GM21786 (cell line): ENCODE measurements around the gene PTPRN2.
"Not testable (repeated sequence)": the region's sequence is repeated elsewhere in the genome, so short reads cannot be mapped to it uniquely, and the experiment has no call there.

Experiments
- ATAC-seq: cut with Tn5 transposase; IDR thresholded peaks from one replicate; pipeline ENCODE4 v1.9.1; 2021; ENCODE audit not compliant: unreplicated experiment

The PTPRN2 gene

GRCh38 chr7:158587162-158588084 lies at the start of gene PTPRN2:
Gene PTPRN2, minus strand, starts transcription at chr7:158587823.
- ATAC-seq: peak; percentile 70

- peak; percentile 86 for ATAC-seq
Measured at GRCh38 chr7:158633055-158633956, 45.7 kb upstream of the PTPRN2 start.

- ATAC-seq: no peak
Measured at GRCh38 chr7:158631574-158632195, 44.1 kb upstream of the PTPRN2 start.

- not testable (repeated sequence) for ATAC-seq
Measured at GRCh38 chr7:158626289-158626688, 38.7 kb upstream of the PTPRN2 start.

- ATAC-seq: no peak
Measured at GRCh38 chr7:158623241-158623640, 35.6 kb upstream of the PTPRN2 start.

GRCh38 chr7:158620839-158621441 lies 33.3 kb upstream of the PTPRN2 start:
- ATAC-seq: no peak

GRCh38 chr7:158620418-158620817 lies 32.8 kb upstream of the PTPRN2 start:
- ATAC-seq: no peak

- ATAC-seq: no peak
Measured at GRCh38 chr7:158618745-158619140, 31.1 kb upstream of the PTPRN2 start.

- no peak for ATAC-seq
Measured at GRCh38 chr7:158617737-158618128, 30.1 kb upstream of the PTPRN2 start.

GRCh38 chr7:158616050-158616449 lies 28.4 kb upstream of the PTPRN2 start:
- no peak for ATAC-seq

GRCh38 chr7:158614700-158615099 lies 27.1 kb upstream of the PTPRN2 start:
- no peak for ATAC-seq

GRCh38 chr7:158613481-158613880 lies 25.9 kb upstream of the PTPRN2 start:
- ATAC-seq: peak; percentile 89

- no peak for ATAC-seq
Measured at GRCh38 chr7:158612546-158612945, 24.9 kb upstream of the PTPRN2 start.

GRCh38 chr7:158611541-158611940 lies 23.9 kb upstream of the PTPRN2 start:
- no peak for ATAC-seq

GRCh38 chr7:158609313-158609974 lies 21.8 kb upstream of the PTPRN2 start:
- no peak for ATAC-seq

GRCh38 chr7:158607563-158607962 lies 19.9 kb upstream of the PTPRN2 start:
- no peak for ATAC-seq

- no peak for ATAC-seq
Measured at GRCh38 chr7:158606671-158607424, 19.2 kb upstream of the PTPRN2 start.

GRCh38 chr7:158606129-158606528 lies 18.5 kb upstream of the PTPRN2 start:
- no peak for ATAC-seq
